Neural cell (in vitro differentiated cells): Measurements from ENCODE around the gene VSTM4. TPM values are rescaled to one million over a fixed set of nuclear protein-coding genes. Genes with fewer than 3 reads are reported as not detected.

ENCODE experiments used
- H2AFZ ChIP-seq: fragments of 200-600, 300-800 bp; sonication (generic), shearing (Covaris generic); 2 replicates; pipeline ENCODE4 v1.6.0; 2014; ENCODE audit warnings: low read depth, mild to moderate bottlenecking, antibody characterized with exemption, low read length, moderate library complexity
- H3F3A ChIP-seq: fragments of 200-600 bp; shearing (Covaris generic); 2 replicates; pipeline ENCODE4 v1.6.1; 2016; ENCODE audit warnings: mild to moderate bottlenecking, moderate library complexity, mixed read lengths, antibody characterized with exemption, low read length; ENCODE audit not compliant: insufficient read depth, poor library complexity, severe bottlenecking
- H3K27ac ChIP-seq: fragments of 200-600, 300-800 bp; sonication (generic), shearing (Covaris generic); 2 replicates; pipeline ENCODE4 v1.5.1; 2014; ENCODE audit warnings: mild to moderate bottlenecking, low read length, moderate library complexity
- H3K27me3 ChIP-seq: fragments of 300-800, 200-600 bp; sonication (generic), shearing (Covaris generic); 2 replicates; pipeline ENCODE4 v1.6.0; 2014; ENCODE audit warnings: mild to moderate bottlenecking, low read depth, low read length, moderate library complexity; ENCODE audit not compliant: insufficient read depth
- H3K36me3 ChIP-seq: fragments of 300-800, 200-600 bp; sonication (generic), shearing (Covaris generic); 2 replicates; pipeline ENCODE4 v1.5.1; 2014; ENCODE audit warnings: mild to moderate bottlenecking, antibody characterized with exemption, low read length, moderate library complexity; ENCODE audit not compliant: insufficient read depth
- H3K4me2 ChIP-seq: fragments of 300-800, 200-600 bp; sonication (generic), shearing (Covaris generic); 2 replicates; pipeline ENCODE4 v1.6.0; 2014; ENCODE audit warnings: mild to moderate bottlenecking, low read length
- H3K4me3 ChIP-seq: fragments of 300-800, 200-600 bp; sonication (generic), shearing (Covaris generic); 2 replicates; pipeline ENCODE4 v1.5.1; 2014; ENCODE audit warnings: mild to moderate bottlenecking, low read length, moderate library complexity
- H3K79me2 ChIP-seq: fragments of 200-600 bp; shearing (Covaris generic); replicated peaks from 2 replicates; pipeline ENCODE4 v1.6.0; 2014; ENCODE audit warnings: mild to moderate bottlenecking, low read length, moderate library complexity; ENCODE audit not compliant: insufficient read depth
- H3K9ac ChIP-seq: fragments of 300-800, 200-600 bp; sonication (generic), shearing (Covaris generic); 2 replicates; pipeline ENCODE4 v1.6.1; 2016; ENCODE audit warnings: mild to moderate bottlenecking, low read length, mixed read lengths
- H3K9me2 ChIP-seq: fragments of 200-600 bp; shearing (Covaris generic); 2 replicates; pipeline ENCODE4 v1.6.1; 2016; ENCODE audit warnings: mild to moderate bottlenecking, low read length, mixed read lengths; ENCODE audit not compliant: insufficient read depth
- H3K9me3 ChIP-seq: fragments of 200-600, 300-800 bp; sonication (generic), shearing (Covaris generic); 2 replicates; pipeline ENCODE4 v1.6.1; 2016; ENCODE audit warnings: mild to moderate bottlenecking, mixed run types, low read length, moderate library complexity, mixed read lengths
- H4K20me1 ChIP-seq: fragments of 200-600 bp; shearing (Covaris generic); 2 replicates; pipeline ENCODE4 v1.6.1; 2016; ENCODE audit warnings: mild to moderate bottlenecking, mixed run types; ENCODE audit not compliant: insufficient read depth
- CTCF ChIP-seq: fragments of 450-650 bp; IDR thresholded peaks from 2 replicates; pipeline ENCODE4 v1.5.1; 2014; ENCODE audit warnings: antibody characterized with exemption, mild to moderate bottlenecking, moderate library complexity; ENCODE audit not compliant: poor library complexity, severe bottlenecking
- EP300 ChIP-seq: fragments of 450-650 bp; conservative IDR thresholded peaks from 2 replicates; pipeline ENCODE4 v1.6.1; 2014; ENCODE audit warnings: antibody characterized with exemption, mild to moderate bottlenecking, moderate library complexity; ENCODE audit not compliant: poor library complexity, severe bottlenecking
- EZH2 ChIP-seq: fragments of 200-600, 300-800 bp; shearing (Covaris generic), sonication (generic); IDR thresholded peaks from 2 replicates; pipeline ENCODE4 v1.6.1; 2014; ENCODE audit warnings: antibody characterized with exemption, low read length, borderline replicate concordance, mild to moderate bottlenecking; ENCODE audit not compliant: insufficient read depth, poor library complexity, severe bottlenecking
- MXI1 ChIP-seq: fragments of 450-650 bp; conservative IDR thresholded peaks from 2 replicates; pipeline ENCODE4 v1.6.1; 2014; ENCODE audit warnings: antibody characterized with exemption, mild to moderate bottlenecking; ENCODE audit not compliant: poor library complexity, severe bottlenecking
- POLR2AphosphoS5 ChIP-seq: IDR thresholded peaks from 2 replicates; pipeline ENCODE4 v1.6.1; 2012
- RAD21 ChIP-seq: fragments of 450-650 bp; conservative IDR thresholded peaks from 2 replicates; pipeline ENCODE4 v1.6.1; 2014; ENCODE audit warnings: antibody characterized with exemption, mild to moderate bottlenecking, moderate library complexity
- REST ChIP-seq: IDR thresholded peaks from 2 replicates; pipeline ENCODE4 v1.6.1; 2012; ENCODE audit warnings: borderline replicate concordance
- SMC3 ChIP-seq: fragments of 450-650 bp; conservative IDR thresholded peaks from 2 replicates; pipeline ENCODE4 v1.6.1; 2014; ENCODE audit warnings: antibody characterized with exemption, mild to moderate bottlenecking, moderate library complexity; ENCODE audit not compliant: poor library complexity
- TAF1 ChIP-seq: IDR thresholded peaks from 2 replicates; pipeline ENCODE4 v1.6.1; 2012; ENCODE audit warnings: low read depth
- polyA plus RNA-seq: library from polyadenylated mRNA; depleted of rRNA; stranded (reverse); fragments of >200 nt; gene quantifications from 2 replicates; pipeline ENCODE4 v1.2.3, GENCODE V29; 2014

The VSTM4 gene
- polyA plus RNA-seq, 1 donor from 2014 or later: 0.52 TPM

GRCh38 chr10:49136525-49136924, 21.2 kb upstream of the VSTM4 start:
- TF ChIP-seq MXI1 (no peak), CTCF (no peak), EP300 (no peak), RAD21 (no peak), TAF1 (no peak), POLR2AphosphoS5 (no peak), SMC3 (no peak), REST (no peak), EZH2 (no peak)
- Histone ChIP-seq H2AFZ (no peak overlapping the region), H4K20me1 (no peaks in the 10 kb centered on the region), H3K4me3 (no peak overlapping the region), H3K27ac (no peak overlapping the region), H3K9me3 (no peaks in the 10 kb centered on the region), H3F3A (no peaks in the 10 kb centered on the region), H3K36me3 (no peaks in the 10 kb centered on the region), H3K79me2 (no peaks in the 10 kb centered on the region), H3K9ac (no peak overlapping the region), H3K9me2 (no peaks in the 10 kb centered on the region), H3K4me2 (no peak overlapping the region), H3K27me3 (no peaks in the 10 kb centered on the region)

- Histone ChIP-seq H2AFZ (no peak overlapping the region), H4K20me1 (no peaks in the 10 kb centered on the region), H3K9me2 (no peaks in the 10 kb centered on the region), H3F3A (no peaks in the 10 kb centered on the region), H3K36me3 (no peaks in the 10 kb centered on the region), H3K27me3 (no peaks in the 10 kb centered on the region), H3K79me2 (no peaks in the 10 kb centered on the region), H3K9ac (no peak overlapping the region), H3K27ac (no peak overlapping the region), H3K4me2 (no peak overlapping the region), H3K4me3 (no peak overlapping the region), H3K9me3 (no peaks in the 10 kb centered on the region)
- TF ChIP-seq RAD21 (no peak), EZH2 (no peak), REST (no peak), MXI1 (no peak), TAF1 (no peak), EP300 (no peak), SMC3 (no peak), POLR2AphosphoS5 (no peak), CTCF (no peak)
These were observed 20.4 kb upstream of the VSTM4 start for GRCh38 chr10:49135575-49136313.
